LNCAP (cell line): ENCODE results near the gene RFX4.

Experiments
- TF ChIP-seq, protein P1 (sequence below): fragments of 450-650 bp; IDR thresholded peaks from 2 replicates; pipeline ENCODE4 v1.5.1; 2017; ENCODE audit warnings: mild to moderate bottlenecking

The RFX4 gene

DNA sequence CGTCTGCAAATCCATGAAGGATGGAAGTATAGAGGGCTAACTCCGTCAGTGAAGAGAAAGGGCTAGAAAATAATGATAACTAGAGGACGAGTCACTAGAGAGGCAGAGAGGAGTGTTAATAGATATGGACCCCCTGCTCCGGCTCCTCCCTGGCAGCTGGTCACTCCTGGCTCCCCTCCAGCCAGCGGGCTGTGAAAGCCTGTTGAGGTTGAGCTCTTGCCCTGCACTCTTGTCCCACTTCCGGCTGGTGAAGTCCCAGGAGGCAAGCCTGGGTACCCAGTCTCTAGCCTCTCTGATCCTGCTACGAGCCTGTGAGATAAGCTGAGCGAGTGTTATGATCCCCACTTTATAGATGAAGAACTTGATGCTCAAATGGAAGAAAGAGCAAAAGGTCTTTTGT, 90.3 kb downstream of the RFX4 start:
- TF ChIP-seq, protein P1, sequence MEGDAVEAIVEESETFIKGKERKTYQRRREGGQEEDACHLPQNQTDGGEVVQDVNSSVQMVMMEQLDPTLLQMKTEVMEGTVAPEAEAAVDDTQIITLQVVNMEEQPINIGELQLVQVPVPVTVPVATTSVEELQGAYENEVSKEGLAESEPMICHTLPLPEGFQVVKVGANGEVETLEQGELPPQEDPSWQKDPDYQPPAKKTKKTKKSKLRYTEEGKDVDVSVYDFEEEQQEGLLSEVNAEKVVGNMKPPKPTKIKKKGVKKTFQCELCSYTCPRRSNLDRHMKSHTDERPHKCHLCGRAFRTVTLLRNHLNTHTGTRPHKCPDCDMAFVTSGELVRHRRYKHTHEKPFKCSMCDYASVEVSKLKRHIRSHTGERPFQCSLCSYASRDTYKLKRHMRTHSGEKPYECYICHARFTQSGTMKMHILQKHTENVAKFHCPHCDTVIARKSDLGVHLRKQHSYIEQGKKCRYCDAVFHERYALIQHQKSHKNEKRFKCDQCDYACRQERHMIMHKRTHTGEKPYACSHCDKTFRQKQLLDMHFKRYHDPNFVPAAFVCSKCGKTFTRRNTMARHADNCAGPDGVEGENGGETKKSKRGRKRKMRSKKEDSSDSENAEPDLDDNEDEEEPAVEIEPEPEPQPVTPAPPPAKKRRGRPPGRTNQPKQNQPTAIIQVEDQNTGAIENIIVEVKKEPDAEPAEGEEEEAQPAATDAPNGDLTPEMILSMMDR, result no peak

DNA sequence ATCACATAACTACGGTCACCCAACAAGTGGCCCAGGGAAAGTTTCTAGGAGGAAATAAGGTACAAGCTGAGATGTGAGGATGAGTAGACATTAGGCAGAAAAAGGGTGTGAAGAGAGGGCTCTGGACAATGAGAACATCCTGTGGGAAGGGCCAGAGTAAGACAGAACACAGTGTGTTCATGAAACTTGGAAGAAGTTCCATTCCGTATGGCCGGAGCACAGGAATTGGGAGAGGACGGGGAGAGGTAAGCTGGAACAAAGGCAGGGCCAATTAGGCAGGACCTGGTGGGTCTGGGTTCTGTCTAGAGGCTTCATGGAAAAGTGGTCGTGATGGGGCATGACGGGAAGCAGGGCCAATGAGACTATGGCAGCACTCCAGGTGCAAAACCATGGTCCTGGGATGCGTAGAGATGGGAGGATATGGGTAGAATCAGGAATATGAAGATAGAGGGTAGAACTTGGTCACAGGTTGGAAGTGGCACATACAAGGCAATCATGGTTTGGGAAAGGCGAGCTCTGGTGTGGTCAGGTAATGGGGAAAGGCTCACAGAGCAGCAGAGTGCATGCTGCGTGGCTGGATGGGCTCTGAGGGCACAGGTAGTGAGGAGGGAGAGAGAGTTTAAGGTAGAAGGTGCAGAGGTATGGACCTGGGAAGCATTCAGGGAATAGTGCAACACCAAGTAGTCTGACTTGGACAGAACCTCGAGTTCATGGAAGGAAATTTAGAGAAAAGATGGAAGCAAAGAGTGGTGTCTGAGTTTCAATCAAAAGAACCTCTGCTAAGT, 93.0 kb downstream of the RFX4 start:
- TF ChIP-seq, protein P1, result no peak

DNA sequence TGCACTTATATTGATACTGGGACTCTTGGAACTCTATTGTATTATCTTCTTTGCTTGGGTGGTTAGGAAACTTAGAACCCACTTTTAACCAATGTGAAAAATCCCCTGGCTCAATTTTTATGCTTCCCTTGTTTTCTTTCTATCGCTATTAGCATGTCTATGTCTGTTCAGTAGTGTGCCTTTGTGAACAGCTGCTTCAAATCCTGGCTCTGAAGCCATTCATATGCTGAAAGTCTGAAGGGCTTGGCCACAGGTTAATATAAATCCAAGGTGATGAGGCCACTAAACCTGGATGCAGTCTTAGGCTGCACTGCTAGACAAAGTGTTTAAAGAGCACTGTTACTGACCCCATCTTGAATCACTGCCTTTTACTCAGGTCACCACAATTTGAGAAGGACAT, 96.8 kb downstream of the RFX4 start:
- TF ChIP-seq, protein P1, result no peak

DNA sequence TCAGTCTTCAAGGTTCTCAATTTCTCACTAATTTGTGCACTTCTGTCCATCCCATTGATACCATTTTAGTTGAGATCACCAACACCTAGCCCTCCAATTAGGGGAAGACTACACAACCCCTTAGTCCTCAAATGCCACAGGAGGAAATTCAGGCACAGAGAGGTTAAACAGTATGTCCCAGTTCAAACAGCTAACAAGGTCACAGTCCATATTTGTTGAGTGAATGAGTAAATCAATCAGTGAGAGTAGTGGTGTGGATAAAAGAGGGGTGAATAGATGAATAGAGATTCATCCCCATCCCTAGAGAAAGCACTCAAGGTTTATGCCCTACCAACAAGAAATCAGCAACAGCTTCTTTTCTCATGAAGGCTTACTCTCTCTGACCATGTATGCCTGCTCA, 97.5 kb downstream of the RFX4 start:
- TF ChIP-seq, protein P1, result no peak

DNA sequence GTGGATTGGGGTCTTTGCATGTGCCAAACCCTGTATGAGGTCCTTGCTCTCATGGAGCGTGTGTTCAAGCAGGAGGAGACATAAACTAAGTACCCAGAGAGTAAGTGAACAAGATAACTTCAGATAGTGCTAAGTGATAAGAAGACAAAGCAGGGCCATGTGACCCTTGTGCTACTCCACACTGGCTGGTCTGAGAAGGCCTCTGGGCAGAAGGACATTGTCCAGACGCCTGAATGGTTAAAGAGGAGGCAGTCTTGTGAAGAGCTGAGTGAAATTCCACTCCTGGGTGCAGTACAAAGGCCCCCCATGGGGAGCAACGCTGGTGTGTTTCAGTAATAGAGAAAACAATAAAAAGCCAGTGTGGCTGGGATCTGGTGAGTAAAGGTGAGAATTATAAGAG, 98.4 kb downstream of the RFX4 start:
- TF ChIP-seq, protein P1, result no peak

DNA sequence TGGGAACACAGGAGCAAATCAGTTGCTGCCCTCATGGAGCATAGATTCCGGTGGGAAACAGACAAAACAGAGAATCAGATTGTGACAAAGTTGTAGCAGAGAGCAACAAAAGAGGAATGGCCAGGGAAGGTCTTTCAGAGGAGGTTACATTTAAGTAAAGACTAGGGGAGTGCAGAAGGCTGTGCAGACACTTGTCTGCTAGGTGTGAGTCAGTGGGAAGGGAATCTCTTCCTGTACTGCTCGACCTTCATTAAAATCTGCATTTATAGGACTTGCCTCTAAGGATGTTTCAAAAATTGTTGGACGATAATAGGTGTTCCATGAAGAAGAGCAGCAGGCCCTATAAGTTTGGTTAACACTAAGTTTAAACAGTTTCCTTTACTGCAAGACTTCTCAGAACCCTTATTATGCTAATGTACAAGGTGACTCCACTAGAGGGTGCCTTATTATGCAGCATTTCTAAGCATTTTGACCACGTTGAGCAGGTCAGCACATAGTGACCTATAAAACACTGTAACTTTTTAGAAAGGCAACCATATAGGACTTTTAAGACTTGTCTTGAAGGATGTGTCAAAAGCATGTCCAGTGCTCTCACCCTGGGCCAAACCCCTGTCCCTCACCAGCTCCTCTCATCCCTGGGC, 99.9 kb downstream of the RFX4 start:
- TF ChIP-seq, protein P1, result peak; percentile 41; the same call in 1 of the 2 replicates

DNA sequence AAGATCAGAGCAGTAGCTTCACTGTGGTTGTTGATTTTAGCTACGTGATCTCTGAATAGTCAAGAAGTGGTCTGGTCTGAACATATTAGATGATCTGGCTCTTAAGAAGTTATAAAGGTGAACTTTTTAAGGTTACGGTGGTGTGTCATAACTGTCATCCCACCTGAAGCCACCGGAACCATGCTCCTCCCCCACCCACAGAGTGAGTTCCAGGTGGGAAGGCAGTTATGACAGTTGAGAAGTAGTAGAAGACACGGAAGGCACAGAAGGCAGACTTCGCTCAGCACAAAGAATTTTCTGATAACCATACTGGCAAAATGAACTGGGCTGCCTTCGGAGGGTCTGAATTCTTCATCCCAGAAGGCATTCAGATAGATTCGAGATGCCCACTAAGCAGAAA, 101.7 kb downstream of the RFX4 start:
- TF ChIP-seq, protein P1, result no peak
